Subcutaneous abdominal adipose tissue (tissue), 5 donors: ENCODE data around the gene OPCML.

Source experiments
- H3K27ac ChIP-seq: one replicate; pipeline ENCODE4 v1.7.0; 2013; ENCODE audit warnings: low read depth, mild to moderate bottlenecking, inconsistent platforms, low read length, moderate library complexity
- H3K27me3 ChIP-seq, 5 donors: one replicate each; pipeline ENCODE4 v1.7.0; 2013; ENCODE audit warnings: low read length in 5 of 5, inconsistent platforms in 1 of 5; ENCODE audit not compliant: control insufficient read depth in 5 of 5, insufficient read depth in 4 of 5
- H3K36me3 ChIP-seq, 5 donors: one replicate each; pipeline ENCODE4 v1.7.0; 2013; ENCODE audit warnings: low read length in 5 of 5; ENCODE audit not compliant: control insufficient read depth in 5 of 5, insufficient read depth in 5 of 5
- H3K4me1 ChIP-seq, 5 donors: one replicate each; pipeline ENCODE4 v1.7.0; 2013; ENCODE audit warnings: low read length in 5 of 5, mild to moderate bottlenecking in 3 of 5, moderate library complexity in 1 of 5; ENCODE audit not compliant: control insufficient read depth in 5 of 5, insufficient read depth in 5 of 5
- H3K4me3 ChIP-seq, 5 donors: one replicate each; pipeline ENCODE4 v1.7.0; 2013; ENCODE audit warnings: low read length in 5 of 5, low read depth in 1 of 5
- H3K9ac ChIP-seq, 5 donors: one replicate each; pipeline ENCODE4 v1.7.0; 2013; ENCODE audit warnings: low read length in 5 of 5, mild to moderate bottlenecking in 4 of 5, moderate library complexity in 3 of 5
- H3K9me3 ChIP-seq, 5 donors: one replicate each; pipeline ENCODE4 v1.7.0; 2013; ENCODE audit warnings: low read length in 5 of 5; ENCODE audit not compliant: control insufficient read depth in 5 of 5
- donor health status: healthy.
- donor health status: healthy.
- donor health status: healthy.
- donor health status: healthy.
- donor health status: healthy.

The OPCML gene

GRCh38 chr11:133507185-133507584, 25.1 kb downstream of the OPCML start:
- Histone ChIP-seq H3K27me3 (peaks cover 0 to 3% (median 2%) of the 10 kb centered on the region in 5 donors), H3K9me3 (no peaks in the 10 kb centered on the region), H3K9ac (no peak overlapping the region), H3K4me3 (no peak overlapping the region), H3K4me1 (no peaks in the 10 kb centered on the region), H3K36me3 (no peaks in the 10 kb centered on the region), H3K27ac (no peak overlapping the region)

GRCh38 chr11:133506551-133507094, 25.7 kb downstream of the OPCML start:
- Histone ChIP-seq H3K4me1 (no peaks in the 10 kb centered on the region), H3K4me3 (no peak overlapping the region), H3K36me3 (no peaks in the 10 kb centered on the region), H3K27me3 (peaks cover 0 to 6% (median 3%) of the 10 kb centered on the region in 5 donors), H3K9ac (no peak overlapping the region), H3K9me3 (no peaks in the 10 kb centered on the region), H3K27ac (no peak overlapping the region)

- Histone ChIP-seq H3K27me3 (peaks cover 0 to 6% (median 3%) of the 10 kb centered on the region in 5 donors), H3K4me1 (no peaks in the 10 kb centered on the region), H3K9me3 (no peaks in the 10 kb centered on the region), H3K36me3 (no peaks in the 10 kb centered on the region), H3K9ac (no peak overlapping the region), H3K27ac (no peak overlapping the region), H3K4me3 (no peak overlapping the region)
Observed at GRCh38 chr11:133506023-133506422, 26.3 kb downstream of the OPCML start.

- Histone ChIP-seq H3K36me3 (no peaks in the 10 kb centered on the region), H3K9me3 (no peaks in the 10 kb centered on the region), H3K9ac (no peak overlapping the region), H3K27ac (no peak overlapping the region), H3K27me3 (peaks cover 0 to 13% (median 4%) of the 10 kb centered on the region in 5 donors), H3K4me1 (no peaks in the 10 kb centered on the region), H3K4me3 (no peak overlapping the region)
Observed at GRCh38 chr11:133504906-133505305, 27.4 kb downstream of the OPCML start.

DNA sequence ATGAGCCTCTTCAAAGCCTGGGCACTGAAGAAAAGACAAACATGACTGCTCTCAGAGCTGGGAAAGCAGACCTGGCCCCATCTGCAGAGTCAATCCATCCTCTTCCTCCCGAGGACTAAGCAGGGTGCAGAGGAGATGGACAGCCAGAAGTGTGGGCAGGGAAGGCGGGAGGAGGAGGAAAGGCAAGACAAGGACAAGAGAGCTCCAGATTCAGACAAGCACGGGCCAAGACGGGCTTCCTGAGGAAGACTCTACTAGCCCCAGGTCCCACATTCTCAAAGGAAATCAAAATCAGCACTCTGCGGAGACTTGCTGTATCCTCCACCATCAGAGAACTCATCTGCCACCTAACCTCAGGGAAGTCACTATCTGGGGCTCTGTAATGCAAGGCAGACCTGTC, 28.5 kb downstream of the OPCML start:
- Histone ChIP-seq H3K9ac (no peak overlapping the region), H3K36me3 (no peaks in the 10 kb centered on the region), H3K27ac (no peak overlapping the region), H3K4me3 (no peak overlapping the region), H3K4me1 (no peaks in the 10 kb centered on the region), H3K9me3 (no peaks in the 10 kb centered on the region), H3K27me3 (peaks cover 0 to 13% (median 4%) of the 10 kb centered on the region in 5 donors)

GRCh38 chr11:133503236-133503635, 29.1 kb downstream of the OPCML start:
- peaks cover 0 to 13% (median 4%) of the 10 kb centered on the region in 5 donors for H3K27me3 ChIP-seq
- no peaks in the 10 kb centered on the region for H3K36me3 ChIP-seq
- no peaks in the 10 kb centered on the region for H3K9me3 ChIP-seq
- H3K4me1 ChIP-seq, result no peaks in the 10 kb centered on the region
- H3K4me3 ChIP-seq, result no peak overlapping the region
- no peak overlapping the region for H3K27ac ChIP-seq
- no peak overlapping the region for H3K9ac ChIP-seq

GRCh38 chr11:133501643-133502539, 30.4 kb downstream of the OPCML start:
- H3K36me3 ChIP-seq, result no peaks in the 10 kb centered on the region
- H3K27me3 ChIP-seq, result peaks cover 0 to 13% (median 4%) of the 10 kb centered on the region in 5 donors
- no peaks in the 10 kb centered on the region for H3K4me1 ChIP-seq
- H3K4me3 ChIP-seq, result no peak overlapping the region
- H3K27ac ChIP-seq, result no peak overlapping the region
- H3K9ac ChIP-seq, result no peak overlapping the region
- H3K9me3 ChIP-seq, result no peaks in the 10 kb centered on the region

DNA sequence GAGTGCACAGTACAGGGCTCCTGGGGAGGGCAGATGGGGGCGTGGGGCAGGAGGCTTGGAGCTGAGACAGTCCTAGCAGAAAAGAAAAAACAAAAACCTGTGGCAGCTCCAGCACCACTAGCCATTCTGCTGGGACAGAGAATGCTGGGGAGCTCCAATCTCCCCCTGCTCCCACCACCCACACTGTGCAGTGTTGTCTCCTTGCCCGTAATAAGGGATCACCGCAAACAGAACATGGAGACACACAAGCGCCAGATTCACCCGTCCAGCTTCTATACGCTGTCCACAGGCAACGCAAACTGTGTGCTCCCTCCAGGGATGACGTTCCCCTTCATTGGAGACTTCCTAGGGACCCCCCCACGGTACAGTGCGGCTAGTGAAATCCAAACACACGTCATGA, 31.4 kb downstream of the OPCML start:
- no peaks in the 10 kb centered on the region for H3K36me3 ChIP-seq
- H3K4me1 ChIP-seq, result no peaks in the 10 kb centered on the region
- no peaks in the 10 kb centered on the region for H3K9me3 ChIP-seq
- H3K27me3 ChIP-seq, result peaks cover 0 to 13% (median 4%) of the 10 kb centered on the region in 5 donors
- H3K9ac ChIP-seq, result no peak overlapping the region
- no peak overlapping the region for H3K4me3 ChIP-seq
- no peak overlapping the region for H3K27ac ChIP-seq

GRCh38 chr11:133500435-133500834, 31.9 kb downstream of the OPCML start:
- H3K27me3 ChIP-seq, result peaks cover 0 to 13% (median 4%) of the 10 kb centered on the region in 5 donors

GRCh38 chr11:133498969-133499368, 33.3 kb downstream of the OPCML start:
- Histone ChIP-seq H3K9me3 (peaks cover 0 to 5% (median 0%) of the 10 kb centered on the region in 5 donors), H3K27ac (no peak overlapping the region), H3K9ac (no peak overlapping the region), H3K27me3 (peaks cover 0 to 13% (median 4%) of the 10 kb centered on the region in 5 donors), H3K4me1 (no peaks in the 10 kb centered on the region), H3K36me3 (no peaks in the 10 kb centered on the region), H3K4me3 (no peak overlapping the region)

More at GRCh38 chr11:133500435-133500834, 31.9 kb downstream of the OPCML start:
- H3K4me1 ChIP-seq, result no peaks in the 10 kb centered on the region
- no peak overlapping the region for H3K27ac ChIP-seq
- H3K4me3 ChIP-seq, result no peak overlapping the region
- H3K9me3 ChIP-seq, result no peaks in the 10 kb centered on the region
- H3K9ac ChIP-seq, result no peak overlapping the region
- no peaks in the 10 kb centered on the region for H3K36me3 ChIP-seq
